HepG2 (cell line): ENCODE measurements around the gene IGF2BP3. TPM values are rescaled to one million over a fixed set of nuclear protein-coding genes. Genes with fewer than 3 reads are reported as not detected.

Source experiments
- ATAC-seq: fragments of 200-7000 bp; cut with Tn5 transposase; 3 replicates; pipeline ENCODE4 v1.9.1; 2020; ENCODE audit warnings: mild to moderate bottlenecking, moderate library complexity
- BruUV-seq: library from RNA; stranded (reverse); fragments of 400-500 nt; replicated peaks from 2 replicates; lab custom pipeline; 2021; lab: Mats Ljungman, UMichigan
- CTCF ChIA-PET: fragments of 300-600 bp; formaldehyde crosslinking; extraction: SDS; loops from one replicate; lab custom pipeline; 2021; ENCODE audit warnings: low total read pairs, inconsistent platforms, low intra/inter-chr PET ratio; lab: Yijun Ruan, JAX
- POLR2A ChIA-PET: fragments of 350-600 bp; sonication (Branson Sonifier 250); formaldehyde crosslinking; loops from one replicate; lab custom pipeline; 2020; ENCODE audit warnings: antibody characterized with exemption, inconsistent platforms; lab: Yijun Ruan, JAX
- DNase-seq: peaks from one replicate; pipeline ENCODE4 v3.0.0-alpha.2; 2015; ENCODE audit warnings: low spot score
- FAIRE-seq: peaks from 3 replicates; lab custom pipeline; 2011; peaks lifted over from hg19 to GRCh38; lab: Jason Lieb, UNC
- H2AFZ ChIP-seq: one replicate; pipeline ENCODE4 v1.6.1; 2011; ENCODE audit warnings: low read length, inconsistent platforms
- H3K27ac ChIP-seq: fragments of 300-600 bp; 3 replicates; pipeline ENCODE4 v1.8.0; 2011; ENCODE audit warnings: mixed run types, mild to moderate bottlenecking, mixed read lengths, low read length, inconsistent platforms; ENCODE audit not compliant: insufficient read depth; ENCODE audit errors: extremely low read length
- H3K27me3 ChIP-seq, 2 experiments: fragments of 200-600 bp in 1 of 2; 2 replicates in 1 of 2; 3 replicates in 1 of 2; pipeline versions ENCODE4 v1.6.0 to v1.8.0; 2011; ENCODE audit warnings: low read length in 2 of 2, mild to moderate bottlenecking in 2 of 2, moderate library complexity in 2 of 2, inconsistent platforms in 1 of 2; ENCODE audit not compliant: insufficient read depth in 2 of 2, control insufficient read depth in 1 of 2
- H3K36me3 ChIP-seq, 2 experiments: fragments of 200-600 bp in 1 of 2; replicated peaks in 1 of 2; 2 replicates in 1 of 2; 3 replicates in 1 of 2; pipeline versions ENCODE4 v1.5.1 to v1.8.0; 2011; ENCODE audit warnings: low read length in 2 of 2, inconsistent platforms in 1 of 2; ENCODE audit not compliant: insufficient read depth in 2 of 2, control insufficient read depth in 1 of 2
- H3K4me1 ChIP-seq: 2 replicates; pipeline ENCODE4 v1.5.1; 2012; ENCODE audit warnings: low read length, inconsistent platforms; ENCODE audit not compliant: insufficient read depth
- H3K4me2 ChIP-seq: 2 replicates; pipeline ENCODE4 v1.6.0; 2011; ENCODE audit warnings: low read depth, low read length, inconsistent platforms
- H3K4me3 ChIP-seq, 3 experiments: fragments of 200-600 bp in 1 of 3; sonication (generic), shearing (Covaris generic) in 1 of 3; replicated peaks in 1 of 3; 2 replicates each; pipeline ENCODE4 v1.5.1; 2011 to 2016; ENCODE audit warnings: low read length in 3 of 3, inconsistent platforms in 2 of 3, low read depth in 2 of 3, mild to moderate bottlenecking in 2 of 3, control low read depth in 1 of 3, mixed read lengths in 1 of 3; ENCODE audit not compliant: insufficient read depth in 1 of 3
- H3K79me2 ChIP-seq: one replicate; pipeline ENCODE4 v1.6.1; 2011; ENCODE audit warnings: low read length, inconsistent platforms; ENCODE audit not compliant: insufficient read depth
- H3K9ac ChIP-seq: 2 replicates; pipeline ENCODE4 v1.6.0; 2011; ENCODE audit warnings: mild to moderate bottlenecking, low read depth, low read length, inconsistent platforms; ENCODE audit not compliant: insufficient read depth
- H3K9me3 ChIP-seq: 2 replicates; pipeline ENCODE4 v1.5.1; 2012; ENCODE audit warnings: mild to moderate bottlenecking, low read length
- H4K20me1 ChIP-seq: 2 replicates; pipeline ENCODE4 v1.6.0; 2011; ENCODE audit warnings: inconsistent platforms, mild to moderate bottlenecking, low read length, moderate library complexity; ENCODE audit not compliant: insufficient read depth
- CREM ChIP-seq, 2 experiments: sonication (generic) in 1 of 2; formaldehyde crosslinking in 1 of 2; IDR thresholded peaks; 2 replicates each; pipeline versions ENCODE4 v1.4.0 to v1.6.1; 2016 to 2020; ENCODE audit warnings: antibody characterized with exemption in 1 of 2, mild to moderate bottlenecking in 1 of 2, missing genetic modification reagents in 1 of 2
- FOXK1 ChIP-seq: sonication (generic); formaldehyde crosslinking; IDR thresholded peaks from 2 replicates; pipeline ENCODE4 v1.4.0; 2020; ENCODE audit warnings: low read depth, missing genetic modification reagents, borderline replicate concordance
- KLF15 ChIP-seq: sonication (generic); formaldehyde crosslinking; IDR thresholded peaks from 2 replicates; pipeline ENCODE4 v1.8.1; 2023; ENCODE audit warnings: borderline replicate concordance, mild to moderate bottlenecking, inconsistent platforms, missing genetic modification reagents, mixed read lengths
- MAZ ChIP-seq, 2 experiments: sonication (generic) in 1 of 2; formaldehyde crosslinking in 1 of 2; IDR thresholded peaks; 2 replicates each; pipeline versions ENCODE4 v1.5.0 to v1.6.1; 2012 to 2020; ENCODE audit warnings: low read depth in 2 of 2, mild to moderate bottlenecking in 2 of 2, borderline replicate concordance in 1 of 2, improper control_type of control experiment in 1 of 2, low read length in 1 of 2, missing genetic modification reagents in 1 of 2, moderate library complexity in 1 of 2
- PLRG1 ChIP-seq: fragments of 450-650 bp; conservative IDR thresholded peaks from 2 replicates; pipeline ENCODE4 v1.6.1; 2016
- RBM22 ChIP-seq: fragments of 200-400 bp; formaldehyde crosslinking; optimal IDR thresholded peaks from 2 replicates; pipeline ENCODE3; 2017; ENCODE audit warnings: mild to moderate bottlenecking, low read length, moderate library complexity
- TSC22D2 ChIP-seq: sonication (generic); formaldehyde crosslinking; IDR thresholded peaks from 2 replicates; pipeline ENCODE4 v1.5.1; 2020; ENCODE audit warnings: missing genetic modification reagents, mild to moderate bottlenecking, borderline replicate concordance
- ZBED4 ChIP-seq: sonication (generic); formaldehyde crosslinking; IDR thresholded peaks from 2 replicates; pipeline ENCODE4 v1.4.0; 2020; ENCODE audit warnings: missing genetic modification reagents, borderline replicate concordance
- ZBTB7A ChIP-seq: sonication (generic); formaldehyde crosslinking; IDR thresholded peaks from 2 replicates; pipeline ENCODE4 v1.8.0; 2022; ENCODE audit warnings: mild to moderate bottlenecking, missing genetic modification reagents
- ZNF724P ChIP-seq: sonication (generic); formaldehyde crosslinking; IDR thresholded peaks from 2 replicates; pipeline ENCODE4 v1.8.0; 2022; ENCODE audit warnings: missing genetic modification reagents, borderline replicate concordance
- ZSCAN30 ChIP-seq: sonication (generic); formaldehyde crosslinking; IDR thresholded peaks from 2 replicates; pipeline ENCODE4 v1.5.0; 2020; ENCODE audit warnings: mild to moderate bottlenecking, missing genetic modification reagents
- WGBS: methylation state at CpG from one replicate; pipeline ENCODE4 v1.1.6; 2017; ENCODE audit warnings: low lambda C conversion rate; 5-methylcytosine and 5-hydroxymethylcytosine counted together
- in situ Hi-C: cut with HindIII; loops from 2 replicates; pipeline ENCODE4 v1.10.0; 2017; ENCODE audit warnings: low pct_unique_long_range_greater_than_20kb; ENCODE audit not compliant: extremely low pct_ligation_motif_present
- intact Hi-C: fragments of 100-400 bp; cut with micrococcal nuclease; formaldehyde crosslinking; loops from one replicate; pipeline ENCODE4 v1.10.0; 2022; ENCODE audit not compliant: unreplicated experiment
- polyA plus RNA-seq, 8 experiments: library from polyadenylated mRNA; depleted of rRNA in 3 of 8; stranded (reverse) in 7 of 8; unstranded in 1 of 8; fragments of >200 nt; fragmentation: Illumina TruSeq in 4 of 8; extraction: Trizol in 4 of 8; gene quantifications; 2 replicates each; pipeline versions ENCODE4 v1.2.1 to v1.2.3, GENCODE V29; 2011 to 2016; ENCODE audit warnings: low read depth in 4 of 8, missing spikeins in 1 of 8, mixed read lengths in 1 of 8; ENCODE audit not compliant: insufficient read depth in 1 of 8
- total RNA-seq, 5 experiments: library from RNA; depleted of rRNA; stranded (reverse); fragments of >200 nt; fragmentation: Illumina TruSeq; extraction: Trizol; gene quantifications; 2 replicates each; pipeline ENCODE4 v1.2.3, GENCODE V29; 2016; ENCODE audit warnings: low read depth in 1 of 5

IGF2BP3 gene
- total and polyA plus RNA-seq, 2 of the 13 experiments (the other 11 are each of a cell fraction or from before 2014, with no cell fraction given), result 37.7 to 39.5 TPM

GRCh38 chr7:23343806-23344475 lies 126.3 kb downstream of the IGF2BP3 start:
- Histone ChIP-seq H3K27ac (no peak overlapping the region), H3K9ac (no peak overlapping the region), H3K4me1 (peaks cover 9% of the 10 kb centered on the region), H3K9me3 (no peaks in the 10 kb centered on the region), H3K79me2 (no peaks in the 10 kb centered on the region), H2AFZ (no peak overlapping the region), H4K20me1 (no peaks in the 10 kb centered on the region), H3K4me3 (no peak overlapping the region), H3K27me3 (no peaks in the 10 kb centered on the region), H3K36me3 (peaks cover 10 to 80% of the 10 kb centered on the region in 2 experiments), H3K4me2 (no peak overlapping the region)
- no peak for ATAC-seq
- FAIRE-seq, result no peak
- TF ChIP-seq PLRG1, result no peak
- TF ChIP-seq MAZ (IDR thresholded peaks at IDR 0.05; ENCODE audit: borderline replicate concordance, low read depth, low read length), result no peak
- TF ChIP-seq MAZ (CRISPR knock-in tag; IDR thresholded peaks at IDR 0.05; ENCODE audit: low read depth), result no peak
- TF ChIP-seq FOXK1 (CRISPR knock-in tag), result no peak
- TF ChIP-seq TSC22D2 (CRISPR knock-in tag), result no peak
- no peak for TF ChIP-seq ZBED4
- no peak for TF ChIP-seq ZBTB7A
- TF ChIP-seq ZNF724P, result no peak
- no peak for TF ChIP-seq ZSCAN30 (CRISPR knock-in tag)
- no peak for TF ChIP-seq KLF15 (CRISPR knock-in tag)
- TF ChIP-seq CREM (IDR thresholded peaks at IDR 0.05), result no peak
- TF ChIP-seq CREM (CRISPR knock-in tag; IDR thresholded peaks at IDR 0.05), result no peak
- TF ChIP-seq RBM22, result no peak
- in situ Hi-C loops (no loop called here), intact Hi-C loops (no loop called here)
- DNase-seq, result no peak
- ChIA-PET CTCF (no interaction called here), POLR2A (no interaction called here)
- no TSS peak for BruUV-seq
- WGBS, result 96% methylated on average over 9 of the region's 9 CpGs
